Measurements from ENCODE around the gene GABARAPL1. TPM values are rescaled to one million over a fixed set of nuclear protein-coding genes. Genes with fewer than 3 reads are reported as not detected.

GABARAPL1 gene
- polyA plus RNA-seq, 1 donor from 2014 or later = 213 TPM

Other genes starting within 250 kb of the GABARAPL1 start
- gene CLEC12A, start 241.5 kb upstream of the GABARAPL1 start, polyA plus RNA-seq = not detected in 2 replicates
- not detected in 2 replicates for gene CLEC1B, start 213.8 kb upstream of the GABARAPL1 start, polyA plus RNA-seq
- gene CLEC12B, start 202.2 kb upstream of the GABARAPL1 start, polyA plus RNA-seq = not detected in 2 replicates
- gene CLEC9A, start 182.2 kb upstream of the GABARAPL1 start, polyA plus RNA-seq = not detected in 2 replicates
- not detected in 2 replicates for gene CLEC1A, start 113.9 kb upstream of the GABARAPL1 start, polyA plus RNA-seq
- not detected in 2 replicates for gene CLEC7A, start 82.7 kb upstream of the GABARAPL1 start, polyA plus RNA-seq
- not detected in 2 replicates for gene OLR1, start 40.7 kb upstream of the GABARAPL1 start, polyA plus RNA-seq
- not detected in 2 replicates for gene TMEM52B, start 33.8 kb upstream of the GABARAPL1 start, polyA plus RNA-seq
- 0.28 and 0.52 TPM in 2 replicates for gene KLRD1, start 95.0 kb downstream of the GABARAPL1 start, polyA plus RNA-seq
- gene KLRK1, start 177.2 kb downstream of the GABARAPL1 start, polyA plus RNA-seq = 14.9 and 20.9 TPM in 2 replicates
- gene KLRC4, start 196.9 kb downstream of the GABARAPL1 start, polyA plus RNA-seq = 6.5 and 8.2 TPM in 2 replicates
- 3.4 and 3.7 TPM in 2 replicates for gene KLRC3, start 207.7 kb downstream of the GABARAPL1 start, polyA plus RNA-seq
- 3.7 and 6.6 TPM in 2 replicates for gene KLRC2, start 223.1 kb downstream of the GABARAPL1 start, polyA plus RNA-seq
- not detected in 2 replicates for gene KLRC1, start 240.5 kb downstream of the GABARAPL1 start, polyA plus RNA-seq

Measured in neural cell (in vitro differentiated cells).